Trophoblast cell (in vitro differentiated cells and primary cell): Measurements from ENCODE around the gene TMEM213.

Experiments
- DNase-seq, 2 donors: peaks; one replicate each; pipeline ENCODE4 v3.0.0-alpha.2; 2016
- H2AFZ ChIP-seq: 2 replicates; pipeline ENCODE4 v1.6.1; 2013; ENCODE audit warnings: low read length, moderate library complexity, mild to moderate bottlenecking; ENCODE audit not compliant: insufficient read depth, poor library complexity
- H2AK5ac ChIP-seq: 2 replicates; pipeline ENCODE4 v1.6.1; 2013; ENCODE audit warnings: mild to moderate bottlenecking, low read length
- H2BK120ac ChIP-seq: 2 replicates; pipeline ENCODE4 v1.6.1; 2013; ENCODE audit warnings: low read length, mild to moderate bottlenecking, moderate library complexity; ENCODE audit not compliant: insufficient read depth, poor library complexity
- H2BK12ac ChIP-seq: 2 replicates; pipeline ENCODE4 v1.6.1; 2013; ENCODE audit warnings: mild to moderate bottlenecking, low read length, moderate library complexity
- H2BK5ac ChIP-seq: 2 replicates; pipeline ENCODE4 v1.6.1; 2013; ENCODE audit warnings: low read length, low read depth, moderate library complexity, mild to moderate bottlenecking; ENCODE audit not compliant: poor library complexity
- H3K14ac ChIP-seq: 2 replicates; pipeline ENCODE4 v1.6.1; 2013; ENCODE audit warnings: mild to moderate bottlenecking, low read length
- H3K18ac ChIP-seq: 2 replicates; pipeline ENCODE4 v1.6.1; 2013; ENCODE audit warnings: mild to moderate bottlenecking, low read length
- H3K23ac ChIP-seq: 2 replicates; pipeline ENCODE4 v1.6.1; 2013; ENCODE audit warnings: low read length
- H3K27ac ChIP-seq: 2 replicates; pipeline ENCODE4 v1.5.1; 2013; ENCODE audit warnings: low read depth, mild to moderate bottlenecking, inconsistent platforms, low read length, moderate library complexity
- H3K27me3 ChIP-seq: 2 replicates; pipeline ENCODE4 v1.6.1; 2013; ENCODE audit warnings: inconsistent platforms, mild to moderate bottlenecking, low read length, moderate library complexity; ENCODE audit not compliant: insufficient read depth
- H3K36me3 ChIP-seq, 2 experiments: 1 replicate in 1 of 2; 2 replicates in 1 of 2; pipeline ENCODE4 v1.6.1; 2013; ENCODE audit warnings: low read length in 2 of 2, mild to moderate bottlenecking in 2 of 2, moderate library complexity in 1 of 2; ENCODE audit not compliant: insufficient read depth in 2 of 2, control insufficient read depth in 1 of 2
- H3K4ac ChIP-seq: 2 replicates; pipeline ENCODE4 v1.6.1; 2013; ENCODE audit warnings: low read depth, mild to moderate bottlenecking, low read length, moderate library complexity
- H3K4me1 ChIP-seq, 2 experiments: 1 replicate in 1 of 2; 2 replicates in 1 of 2; pipeline ENCODE4 v1.6.1; 2013; ENCODE audit warnings: low read length in 2 of 2, mild to moderate bottlenecking in 2 of 2, moderate library complexity in 1 of 2; ENCODE audit not compliant: insufficient read depth in 2 of 2, control insufficient read depth in 1 of 2
- H3K4me2 ChIP-seq: 2 replicates; pipeline ENCODE4 v1.6.1; 2013; ENCODE audit warnings: inconsistent platforms, mild to moderate bottlenecking, low read length, moderate library complexity
- H3K4me3 ChIP-seq: 2 replicates; pipeline ENCODE4 v1.5.1; 2013; ENCODE audit warnings: mild to moderate bottlenecking, low read depth, low read length, inconsistent platforms
- H3K79me1 ChIP-seq: one replicate; pipeline ENCODE4 v1.6.1; 2013; ENCODE audit warnings: low read length
- H3K79me2 ChIP-seq: 2 replicates; pipeline ENCODE4 v1.6.1; 2013; ENCODE audit warnings: low read length, mild to moderate bottlenecking; ENCODE audit not compliant: control insufficient read depth, insufficient read depth, poor library complexity
- H3K9ac ChIP-seq: 2 replicates; pipeline ENCODE4 v1.6.1; 2013; ENCODE audit warnings: mild to moderate bottlenecking, low read length
- H3K9me3 ChIP-seq: 2 replicates; pipeline ENCODE4 v1.6.1; 2013; ENCODE audit warnings: low read depth, mild to moderate bottlenecking, control low read depth, inconsistent platforms, low read length; ENCODE audit not compliant: insufficient read depth
- H4K12ac ChIP-seq: 2 replicates; pipeline ENCODE4 v1.6.1; 2013; ENCODE audit warnings: low read depth, mild to moderate bottlenecking, low read length, moderate library complexity
- H4K8ac ChIP-seq: 2 replicates; pipeline ENCODE4 v1.6.1; 2013; ENCODE audit warnings: low read depth, mild to moderate bottlenecking, low read length, moderate library complexity
- H4K91ac ChIP-seq: one replicate; pipeline ENCODE4 v1.6.1; 2013; ENCODE audit warnings: low read depth, mild to moderate bottlenecking, low read length, moderate library complexity
- WGBS: extraction: QIAGEN DNeasy Blood & Tissue Kit; methylation state at CpG from one replicate; pipeline ENCODE4 v1.1.7; 2013; ENCODE audit warnings: missing lambda C conversion rate; ENCODE audit not compliant: insufficient read length, insufficient coverage; ENCODE audit errors: extremely low coverage; 5-methylcytosine and 5-hydroxymethylcytosine counted together

TMEM213 gene

DNA sequence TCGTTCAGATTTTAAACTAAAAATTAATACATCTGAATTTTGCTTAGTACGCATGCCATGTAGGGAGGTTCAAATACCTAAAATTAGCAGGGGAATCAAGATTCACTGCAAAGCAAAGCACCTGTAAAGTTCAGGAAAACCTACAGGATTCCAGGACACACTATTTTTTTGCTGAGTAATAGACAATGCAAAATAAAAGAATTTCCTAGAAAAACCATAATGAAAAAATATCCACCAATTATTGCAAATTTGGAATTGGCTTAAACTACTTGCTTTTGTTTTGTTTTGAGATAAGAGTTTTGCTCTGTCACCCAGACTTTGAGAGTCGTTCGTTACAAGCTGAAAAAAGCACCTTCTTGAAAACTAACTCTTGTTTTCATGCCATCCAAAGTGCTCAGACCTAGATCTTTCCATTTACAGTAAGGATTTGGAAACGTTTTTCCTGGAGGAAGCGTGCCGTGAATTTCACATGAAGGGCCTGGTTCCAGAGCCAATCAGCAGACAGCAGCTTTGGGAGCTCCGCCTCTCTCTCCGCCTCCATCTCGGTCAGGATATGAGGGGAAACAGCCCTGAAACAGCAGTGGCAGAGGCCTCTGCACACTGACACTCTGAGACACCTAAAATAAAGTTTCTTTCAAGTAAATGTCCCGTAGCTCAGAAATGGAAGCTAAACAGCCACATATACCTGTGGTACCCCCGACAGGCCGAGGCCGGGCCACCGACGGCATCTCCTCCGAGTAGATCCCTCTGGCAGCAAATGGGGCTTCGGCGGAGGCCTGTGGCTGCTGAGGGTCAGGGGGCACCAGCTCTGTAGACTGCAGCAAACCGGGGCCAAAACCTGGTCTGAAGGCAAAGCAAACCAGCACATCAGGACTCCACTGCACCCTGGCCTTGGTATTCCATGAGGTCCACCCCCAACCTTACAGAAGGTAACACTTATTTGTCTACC is 46.1 kb downstream of the TMEM213 start:
- Histone ChIP-seq H3K79me2 (no peaks in the 10 kb centered on the region), H3K4me1 (peaks cover 0 to 5% of the 10 kb centered on the region in 2 experiments), H3K27me3 (no peaks in the 10 kb centered on the region), H3K23ac (no peak overlapping the region), H3K14ac (no peak overlapping the region), H3K9me3 (peaks cover 2% of the 10 kb centered on the region), H3K18ac (no peak overlapping the region), H2AFZ (no peak overlapping the region), H3K9ac (no peak overlapping the region), H3K4ac (no peak overlapping the region), H3K36me3 (peaks cover 10 to 12% of the 10 kb centered on the region in 2 experiments), H4K91ac (no peak overlapping the region), H2BK5ac (no peak overlapping the region), H2BK120ac (no peak overlapping the region), H2AK5ac (no peak overlapping the region), H3K79me1 (no peaks in the 10 kb centered on the region), H2BK12ac (no peak overlapping the region), H3K27ac (no peak overlapping the region), H3K4me3 (no peak overlapping the region), H4K12ac (no peak overlapping the region), H4K8ac (no peak overlapping the region), H3K4me2 (no peak overlapping the region)
- no CpG with 5 or more reads among the region's 20 CpGs for WGBS
- DNase-seq: no peak

DNA sequence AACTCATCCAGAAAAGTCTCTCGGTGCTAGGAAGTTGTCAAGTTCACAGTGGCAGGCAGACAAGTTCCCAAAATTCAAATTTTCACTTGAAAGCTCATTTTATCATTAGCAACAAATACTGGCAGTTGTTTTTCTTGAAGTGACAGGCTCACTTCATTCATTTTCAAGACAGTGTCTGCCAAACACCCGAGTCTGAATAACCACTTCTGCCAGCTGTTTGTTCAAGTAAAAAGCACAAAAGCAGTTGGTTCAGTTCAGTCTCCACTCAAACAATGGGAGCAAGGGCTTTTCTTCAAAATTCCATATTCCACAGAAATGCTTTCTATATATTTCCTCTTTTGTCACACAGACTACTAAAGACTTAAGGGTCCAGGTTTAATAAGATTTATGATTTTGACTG is 47.9 kb downstream of the TMEM213 start:
- Histone ChIP-seq H2BK12ac (no peak overlapping the region), H3K23ac (no peak overlapping the region), H3K79me1 (no peaks in the 10 kb centered on the region), H2BK5ac (no peak overlapping the region), H3K4ac (no peak overlapping the region), H4K12ac (no peak overlapping the region), H3K4me3 (no peak overlapping the region), H3K14ac (no peak overlapping the region), H2AK5ac (no peak overlapping the region), H3K79me2 (no peaks in the 10 kb centered on the region), H4K91ac (no peak overlapping the region), H2AFZ (no peak overlapping the region), H3K4me2 (no peak overlapping the region), H3K36me3 (peaks cover 7 to 9% of the 10 kb centered on the region in 2 experiments), H4K8ac (no peak overlapping the region), H3K27me3 (no peaks in the 10 kb centered on the region), H3K9me3 (peaks cover 2% of the 10 kb centered on the region), H2BK120ac (no peak overlapping the region), H3K27ac (no peak overlapping the region), H3K18ac (no peak overlapping the region), H3K9ac (no peak overlapping the region), H3K4me1 (peaks cover 0 to 5% of the 10 kb centered on the region in 2 experiments)
- DNase-seq: no peak
- WGBS: no CpG with 5 or more reads among the region's 2 CpGs

DNA sequence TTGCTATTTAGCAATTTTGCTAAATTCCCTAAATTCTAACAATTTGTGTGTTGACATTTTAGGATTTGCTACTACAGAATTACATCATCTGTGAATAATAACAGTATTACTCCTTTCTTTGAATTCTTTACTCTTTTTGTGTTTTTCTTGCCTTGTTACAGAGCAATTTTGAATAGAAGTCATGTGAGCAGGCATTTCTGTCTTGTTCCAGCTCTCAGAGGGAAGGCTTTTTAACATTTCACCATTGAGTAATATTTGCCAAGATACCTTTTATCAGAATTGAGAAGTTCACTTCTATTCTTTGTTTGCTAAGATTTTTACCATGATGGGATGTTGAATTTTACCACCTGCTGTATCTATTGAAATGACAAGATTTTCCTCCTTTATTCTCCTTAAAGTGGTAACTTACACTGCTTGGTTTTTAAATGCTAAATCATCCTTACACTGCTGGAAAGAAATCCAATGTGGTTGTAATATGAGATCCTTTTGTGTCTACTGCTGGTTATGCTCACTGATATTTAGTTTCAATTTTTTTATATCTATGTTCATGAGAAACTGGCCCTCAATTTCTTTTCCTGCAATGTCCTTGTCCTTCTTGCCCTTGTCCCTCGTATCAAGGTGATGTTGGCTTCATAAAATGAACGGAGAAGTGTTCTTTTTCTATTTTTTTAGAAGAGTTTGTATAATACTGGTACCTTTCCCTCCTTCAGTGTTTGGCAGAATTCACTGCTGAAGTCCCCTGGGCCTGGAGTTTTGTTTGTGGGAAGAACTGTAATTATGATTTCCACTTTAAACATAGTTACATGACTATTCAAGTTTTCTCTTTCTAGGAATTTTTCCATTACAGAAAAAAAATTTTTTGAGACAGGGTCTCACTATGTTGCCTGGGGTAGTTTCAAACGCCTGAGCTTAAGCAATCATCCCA is 50.5 kb downstream of the TMEM213 start:
- Histone ChIP-seq H3K4me3 (no peak overlapping the region), H3K79me1 (no peaks in the 10 kb centered on the region), H3K79me2 (no peaks in the 10 kb centered on the region), H3K4me2 (no peak overlapping the region), H2BK120ac (no peak overlapping the region), H2AFZ (no peak overlapping the region), H3K9me3 (peaks cover 2% of the 10 kb centered on the region), H3K27me3 (no peaks in the 10 kb centered on the region), H3K4me1 (no peaks in the 10 kb centered on the region), H3K27ac (no peak overlapping the region), H4K12ac (no peak overlapping the region), H3K36me3 (peaks cover 10 to 11% of the 10 kb centered on the region in 2 experiments), H2AK5ac (no peak overlapping the region), H3K9ac (no peak overlapping the region), H2BK5ac (no peak overlapping the region), H3K18ac (no peak overlapping the region), H3K4ac (no peak overlapping the region), H4K91ac (no peak overlapping the region), H3K14ac (no peak overlapping the region), H3K23ac (no peak overlapping the region), H2BK12ac (no peak overlapping the region), H4K8ac (no peak overlapping the region)
- DNase-seq: no peak
- no CpG with 5 or more reads among the region's 3 CpGs for WGBS

DNA sequence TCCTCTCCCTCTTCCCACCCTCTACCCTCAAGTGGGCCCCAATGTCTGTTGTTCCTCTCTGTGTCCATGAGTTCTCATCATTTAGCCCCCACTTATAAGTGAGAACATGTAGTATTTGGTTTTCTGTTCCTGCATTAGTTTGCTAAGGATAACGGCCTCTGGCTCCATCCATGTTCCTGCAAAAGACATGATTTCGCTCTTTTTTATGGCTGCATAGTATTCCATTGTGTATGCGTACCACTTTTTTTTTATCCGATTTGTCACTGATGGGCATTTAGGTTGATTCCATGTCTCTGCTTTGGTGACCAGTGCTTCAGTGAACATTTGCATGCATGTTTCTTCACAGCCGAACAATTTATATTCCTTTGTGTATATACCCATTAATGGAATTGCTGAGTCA is 51.9 kb downstream of the TMEM213 start:
- no peak overlapping the region for H4K8ac ChIP-seq
- H3K9ac ChIP-seq: no peak overlapping the region
- no peak overlapping the region for H3K14ac ChIP-seq
- no peak overlapping the region for H2BK120ac ChIP-seq
- H2AK5ac ChIP-seq: no peak overlapping the region
- H3K4me3 ChIP-seq: no peak overlapping the region
- no peak overlapping the region for H2AFZ ChIP-seq
- WGBS: no CpG with 5 or more reads among the region's 5 CpGs
- no peak overlapping the region for H3K4me2 ChIP-seq
- no peak overlapping the region for H2BK12ac ChIP-seq
- DNase-seq: no peak
- no peak overlapping the region for H3K18ac ChIP-seq
- H3K79me1 ChIP-seq: no peaks in the 10 kb centered on the region
- H3K27ac ChIP-seq: no peak overlapping the region
- no peaks in the 10 kb centered on the region for H3K9me3 ChIP-seq
- H3K36me3 ChIP-seq: peaks cover 5 to 7% of the 10 kb centered on the region in 2 experiments
- no peak overlapping the region for H4K91ac ChIP-seq
- H2BK5ac ChIP-seq: no peak overlapping the region
- no peak overlapping the region for H4K12ac ChIP-seq
- H3K79me2 ChIP-seq: no peaks in the 10 kb centered on the region
- H3K4ac ChIP-seq: no peak overlapping the region
- no peaks in the 10 kb centered on the region for H3K27me3 ChIP-seq
- H3K23ac ChIP-seq: no peak overlapping the region
- no peaks in the 10 kb centered on the region for H3K4me1 ChIP-seq
